ENCODE measurements around the gene FBXO5.

FBXO5 gene, protein sequence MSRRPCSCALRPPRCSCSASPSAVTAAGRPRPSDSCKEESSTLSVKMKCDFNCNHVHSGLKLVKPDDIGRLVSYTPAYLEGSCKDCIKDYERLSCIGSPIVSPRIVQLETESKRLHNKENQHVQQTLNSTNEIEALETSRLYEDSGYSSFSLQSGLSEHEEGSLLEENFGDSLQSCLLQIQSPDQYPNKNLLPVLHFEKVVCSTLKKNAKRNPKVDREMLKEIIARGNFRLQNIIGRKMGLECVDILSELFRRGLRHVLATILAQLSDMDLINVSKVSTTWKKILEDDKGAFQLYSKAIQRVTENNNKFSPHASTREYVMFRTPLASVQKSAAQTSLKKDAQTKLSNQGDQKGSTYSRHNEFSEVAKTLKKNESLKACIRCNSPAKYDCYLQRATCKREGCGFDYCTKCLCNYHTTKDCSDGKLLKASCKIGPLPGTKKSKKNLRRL

DNA sequence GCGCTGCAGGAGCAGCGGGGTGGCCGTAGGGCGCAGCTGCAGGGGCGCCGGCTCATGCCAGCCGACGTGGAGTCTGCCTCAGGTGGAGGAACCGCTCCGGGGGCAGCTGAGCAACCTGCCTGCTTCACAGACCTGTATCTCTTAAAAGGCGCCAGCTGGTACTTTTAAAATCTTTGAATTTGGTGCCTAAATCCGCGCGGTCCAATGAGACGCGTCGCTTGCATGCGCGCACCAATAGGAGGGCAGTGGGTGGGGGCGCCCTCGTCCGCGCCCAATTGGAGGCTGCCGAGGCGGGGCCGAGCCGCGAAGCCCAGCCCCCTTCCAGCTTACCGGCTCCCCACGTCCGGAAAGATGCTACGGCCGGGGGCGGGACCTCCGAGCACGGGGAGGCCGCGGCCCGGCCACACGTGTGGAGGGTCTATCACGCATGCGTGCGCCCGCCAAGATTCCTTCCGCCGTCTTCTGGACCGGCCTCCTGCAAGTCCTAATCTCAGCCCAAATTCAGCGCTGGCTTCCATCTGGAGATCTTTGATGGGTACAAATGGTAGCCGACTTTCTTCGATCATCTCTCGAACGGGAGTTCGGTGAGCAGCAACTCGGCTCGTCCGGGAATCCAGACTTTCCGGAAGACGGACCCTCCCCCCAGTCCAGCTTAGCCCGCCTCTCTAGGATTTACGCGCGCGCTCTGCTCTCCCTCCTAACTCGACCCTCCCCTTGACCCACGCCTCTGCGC lies at the start of gene FBXO5:
Gene FBXO5 (minus strand): TSS at position 138 of the 733 bp plus-strand sequence. CDS start 82 bp downstream, at position 56.
- TF ChIP-seq, protein P1, sequence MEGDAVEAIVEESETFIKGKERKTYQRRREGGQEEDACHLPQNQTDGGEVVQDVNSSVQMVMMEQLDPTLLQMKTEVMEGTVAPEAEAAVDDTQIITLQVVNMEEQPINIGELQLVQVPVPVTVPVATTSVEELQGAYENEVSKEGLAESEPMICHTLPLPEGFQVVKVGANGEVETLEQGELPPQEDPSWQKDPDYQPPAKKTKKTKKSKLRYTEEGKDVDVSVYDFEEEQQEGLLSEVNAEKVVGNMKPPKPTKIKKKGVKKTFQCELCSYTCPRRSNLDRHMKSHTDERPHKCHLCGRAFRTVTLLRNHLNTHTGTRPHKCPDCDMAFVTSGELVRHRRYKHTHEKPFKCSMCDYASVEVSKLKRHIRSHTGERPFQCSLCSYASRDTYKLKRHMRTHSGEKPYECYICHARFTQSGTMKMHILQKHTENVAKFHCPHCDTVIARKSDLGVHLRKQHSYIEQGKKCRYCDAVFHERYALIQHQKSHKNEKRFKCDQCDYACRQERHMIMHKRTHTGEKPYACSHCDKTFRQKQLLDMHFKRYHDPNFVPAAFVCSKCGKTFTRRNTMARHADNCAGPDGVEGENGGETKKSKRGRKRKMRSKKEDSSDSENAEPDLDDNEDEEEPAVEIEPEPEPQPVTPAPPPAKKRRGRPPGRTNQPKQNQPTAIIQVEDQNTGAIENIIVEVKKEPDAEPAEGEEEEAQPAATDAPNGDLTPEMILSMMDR (conservative IDR thresholded peaks at IDR 0.05; ENCODE audit: control insufficient read depth, insufficient read depth, low read depth, low read length), result no peak
- peak within 1 kb of the TSS; percentile 92 for H3K4me3 ChIP-seq (ENCODE audit: control insufficient read depth, low read depth, low read length)
- DNase-seq (ENCODE audit: low read depth), result peak; percentile 95

DNA sequence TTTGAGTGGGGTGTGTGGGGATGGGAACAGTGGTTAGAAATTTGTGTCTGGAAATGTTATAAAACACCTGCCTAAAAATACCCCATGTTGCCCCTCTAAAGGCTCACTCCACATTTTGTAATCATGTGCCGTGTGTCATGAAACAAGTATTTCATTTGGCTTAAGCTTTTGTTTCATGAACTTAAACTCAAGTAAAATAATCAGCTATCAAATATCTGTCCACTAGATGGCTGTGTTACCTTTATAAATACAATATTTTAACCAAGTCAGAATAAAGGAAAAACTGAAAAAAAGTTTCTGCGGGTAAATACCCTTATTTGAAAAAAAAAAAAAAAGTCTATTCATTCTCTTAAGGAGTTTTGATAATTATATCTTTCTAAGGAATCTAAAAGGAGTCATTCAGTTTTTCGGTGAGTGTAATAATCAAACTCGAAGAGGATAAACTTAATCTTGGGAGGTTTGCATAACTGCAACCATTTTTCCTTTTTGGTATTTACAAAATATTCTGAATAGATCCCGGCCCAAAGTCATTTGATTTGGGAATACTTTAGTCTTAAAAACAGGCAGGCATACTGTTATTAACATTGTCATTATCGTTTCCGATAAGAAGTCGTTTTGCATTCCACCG lies 49.5 kb upstream of the FBXO5 start:
- peak; percentile 83 for DNase-seq (ENCODE audit: low read depth)
- no peak overlapping the region for H3K4me3 ChIP-seq (ENCODE audit: control insufficient read depth, low read depth, low read length)
- TF ChIP-seq, protein P1 (conservative IDR thresholded peaks at IDR 0.05; ENCODE audit: control insufficient read depth, insufficient read depth, low read depth, low read length), result peak; percentile 32

DNA sequence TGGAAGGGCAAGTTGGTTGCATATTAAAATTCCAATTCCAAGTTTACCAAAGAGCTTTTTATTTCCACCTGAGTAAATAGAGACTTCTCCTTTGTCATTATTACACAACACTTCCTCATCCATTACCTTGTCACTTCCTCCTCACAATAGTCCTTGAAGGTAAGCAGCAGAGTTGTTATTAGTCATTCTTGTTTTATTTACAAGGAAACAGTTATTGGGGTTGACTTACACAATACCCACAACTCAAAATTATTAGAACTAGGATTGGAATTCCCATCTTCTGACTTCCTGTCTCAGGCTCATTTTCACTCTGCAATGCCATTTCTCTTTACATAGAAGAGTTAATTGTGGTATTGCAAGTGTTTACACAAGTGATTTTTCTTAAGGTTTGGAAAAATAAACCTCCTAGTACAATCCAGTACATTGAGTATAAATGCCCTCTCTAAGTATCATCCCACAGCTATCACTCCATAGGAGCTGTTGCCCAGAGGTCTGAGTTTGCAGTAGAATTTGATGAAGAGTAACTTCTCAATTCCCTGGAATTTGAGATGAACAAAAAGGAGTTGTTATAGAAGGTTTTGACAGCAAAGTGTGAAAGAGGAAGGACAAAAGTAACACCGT lies 48.6 kb upstream of the FBXO5 start:
- TF ChIP-seq, protein P1 (conservative IDR thresholded peaks at IDR 0.05; ENCODE audit: control insufficient read depth, insufficient read depth, low read depth, low read length), result no peak
- peak; percentile 27 for DNase-seq (ENCODE audit: low read depth)
- no peak overlapping the region for H3K4me3 ChIP-seq (ENCODE audit: control insufficient read depth, low read depth, low read length)

DNA sequence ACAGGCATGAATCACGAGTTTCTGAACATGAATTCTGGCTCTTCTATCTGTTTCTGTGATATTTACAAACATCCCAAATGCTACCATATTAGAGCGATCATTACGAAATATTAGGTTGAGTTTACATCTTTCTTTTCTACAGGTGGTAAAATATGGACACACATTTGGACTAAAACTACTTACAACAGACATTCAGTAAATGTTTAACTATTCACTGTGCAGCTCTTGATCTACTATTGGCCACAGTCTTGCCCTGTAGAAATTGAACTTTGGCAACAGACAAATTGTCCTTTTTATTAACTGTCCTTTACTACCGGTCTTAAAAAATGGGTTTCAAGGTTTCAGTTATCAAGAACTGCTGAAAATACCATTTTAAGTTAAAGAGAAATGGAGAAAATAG lies 46.1 kb upstream of the FBXO5 start:
- TF ChIP-seq, protein P1 (conservative IDR thresholded peaks at IDR 0.05; ENCODE audit: control insufficient read depth, insufficient read depth, low read depth, low read length), result no peak
- H3K4me3 ChIP-seq (ENCODE audit: control insufficient read depth, low read depth, low read length), result no peak overlapping the region
- no peak for DNase-seq (ENCODE audit: low read depth)

DNA sequence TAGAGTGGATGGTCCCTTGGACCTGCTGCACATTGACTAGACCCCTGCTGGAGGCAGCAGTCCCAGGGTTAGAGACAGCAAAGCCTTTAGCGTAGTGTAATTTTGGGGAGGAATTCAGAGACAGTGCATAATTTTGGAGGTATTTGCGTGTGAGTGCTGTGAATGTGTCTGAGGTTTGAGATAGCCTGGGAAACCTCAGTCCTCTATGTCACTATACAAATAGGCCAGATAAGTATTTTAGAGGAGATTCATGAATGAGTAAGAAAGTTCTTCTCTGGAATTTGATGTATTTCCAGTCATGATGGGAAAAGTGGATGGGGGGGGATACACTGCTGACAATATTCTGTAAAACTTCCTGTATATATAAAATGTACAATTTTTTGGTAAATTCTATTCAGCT lies 45.4 kb upstream of the FBXO5 start:
- DNase-seq (ENCODE audit: low read depth), result no peak
- H3K4me3 ChIP-seq (ENCODE audit: control insufficient read depth, low read depth, low read length), result no peak overlapping the region
- TF ChIP-seq, protein P1 (conservative IDR thresholded peaks at IDR 0.05; ENCODE audit: control insufficient read depth, insufficient read depth, low read depth, low read length), result no peak

DNA sequence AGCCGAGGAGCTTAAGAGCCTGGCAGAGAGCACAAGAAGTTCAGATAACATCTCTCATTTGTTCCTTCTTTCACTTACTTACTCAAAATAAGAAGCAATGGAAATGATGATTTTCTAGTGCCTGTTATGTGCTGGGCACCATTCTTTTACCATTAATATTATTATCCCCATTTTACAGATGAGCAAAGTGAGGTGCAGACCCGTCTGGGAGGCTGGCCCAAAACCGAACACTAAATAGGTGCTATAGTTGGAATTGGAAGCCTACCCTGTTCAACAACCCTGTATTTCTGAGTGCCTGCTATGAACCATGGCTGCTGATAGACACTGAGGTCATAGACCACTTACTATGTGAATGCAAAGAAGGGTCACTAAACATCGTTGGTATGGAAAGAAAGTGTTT lies 44.6 kb upstream of the FBXO5 start:
- H3K4me3 ChIP-seq (ENCODE audit: control insufficient read depth, low read depth, low read length), result no peak overlapping the region
- no peak for DNase-seq (ENCODE audit: low read depth)
- TF ChIP-seq, protein P1 (conservative IDR thresholded peaks at IDR 0.05; ENCODE audit: control insufficient read depth, insufficient read depth, low read depth, low read length), result no peak

All from fibroblast of mammary gland (primary cell).